ENCODE measurements around the gene TMEM185B.
"Not testable (repeated sequence)": the region's sequence is repeated elsewhere in the genome, so short reads cannot be mapped to it uniquely, and the experiment has no call there.

The TMEM185B gene

GRCh38 chr2:120206022-120206581 is 17.1 kb downstream of the TMEM185B start:
- no peak for DNase-seq (ENCODE audit: low read depth)

- DNase-seq (ENCODE audit: low read depth): no peak
These were observed 18.1 kb downstream of the TMEM185B start for GRCh38 chr2:120204945-120205670.

GRCh38 chr2:120204417-120204816 is 18.8 kb downstream of the TMEM185B start:
- DNase-seq (ENCODE audit: low read depth): no peak

GRCh38 chr2:120204022-120204405 is 19.2 kb downstream of the TMEM185B start:
- DNase-seq (ENCODE audit: low read depth): no peak

- no peak for DNase-seq (ENCODE audit: low read depth)
These were observed 19.8 kb downstream of the TMEM185B start for GRCh38 chr2:120203251-120204021.

GRCh38 chr2:120199817-120200459 is 23.3 kb downstream of the TMEM185B start:
- DNase-seq (ENCODE audit: low read depth): not testable (repeated sequence)

GRCh38 chr2:120195553-120195952 is 27.6 kb downstream of the TMEM185B start:
- DNase-seq (ENCODE audit: low read depth): no peak

- no peak for DNase-seq (ENCODE audit: low read depth)
These were observed 30.9 kb downstream of the TMEM185B start for GRCh38 chr2:120192280-120192679.

GRCh38 chr2:120189189-120189588 is 34.0 kb downstream of the TMEM185B start:
- no peak for DNase-seq (ENCODE audit: low read depth)

GRCh38 chr2:120182019-120182560 is 41.1 kb downstream of the TMEM185B start:
- no peak for DNase-seq (ENCODE audit: low read depth)

GRCh38 chr2:120180066-120180465 is 43.1 kb downstream of the TMEM185B start:
- no peak for DNase-seq (ENCODE audit: low read depth)

GRCh38 chr2:120179396-120179795 is 43.8 kb downstream of the TMEM185B start:
- DNase-seq (ENCODE audit: low read depth): no peak

- DNase-seq (ENCODE audit: low read depth): no peak
These were observed 45.2 kb downstream of the TMEM185B start for GRCh38 chr2:120177973-120178372.

GRCh38 chr2:120177001-120177621 is 46.1 kb downstream of the TMEM185B start:
- no peak for DNase-seq (ENCODE audit: low read depth)

GRCh38 chr2:120176526-120176925 is 46.7 kb downstream of the TMEM185B start:
- DNase-seq (ENCODE audit: low read depth): no peak

- DNase-seq (ENCODE audit: low read depth): peak; percentile 60
These were observed 48.1 kb downstream of the TMEM185B start for GRCh38 chr2:120174963-120175581.
